B cell (primary cell): ENCODE results near the gene MLEC. TPM values are rescaled to one million over a fixed set of nuclear protein-coding genes. Genes with fewer than 3 reads are reported as not detected.

Source experiments
- ATAC-seq: fragments of 200-7000 bp; cut with Tn5 transposase; one replicate; pipeline ENCODE4 v1.10.0; 2021; ENCODE audit warnings: low read depth, mild to moderate bottlenecking, moderate number of reproducible peaks, moderate library complexity
- CTCF ChIA-PET: fragments of 350-600 bp; sonication (Branson Sonifier 250); formaldehyde crosslinking; loops from one replicate; lab custom pipeline; 2021; ENCODE audit warnings: antibody characterized with exemption, inconsistent platforms; lab: Charles Lee
- POLR2A ChIA-PET: fragments of 350-600 bp; sonication (Branson Sonifier 250); formaldehyde crosslinking; loops from one replicate; lab custom pipeline; 2021; ENCODE audit warnings: antibody characterized with exemption; lab: Charles Lee
- DNase-seq: peaks from one replicate; pipeline ENCODE4 v3.0.0; 2013
- H2AFZ ChIP-seq: 2 replicates; pipeline ENCODE4 v1.6.1; 2012; ENCODE audit warnings: mild to moderate bottlenecking, low read depth, low read length; ENCODE audit not compliant: insufficient read depth, poor library complexity, severe bottlenecking
- H3K27ac ChIP-seq, 2 donors: 1 replicate in 1 of 2; 2 replicates in 1 of 2; pipeline ENCODE4 v1.5.1; 2012 to 2013; ENCODE audit warnings: low read length in 2 of 2, mild to moderate bottlenecking in 2 of 2, moderate library complexity in 1 of 2
- H3K27me3 ChIP-seq, 4 experiments: fragments of 200-600 bp in 1 of 4; sonication (generic) in 1 of 4; replicated peaks in 1 of 4; 1 replicate in 2 of 4; 2 replicates in 2 of 4; pipeline versions ENCODE4 v1.6.1 to v1.7.0; 2013 to 2016; ENCODE audit warnings: low read length in 3 of 4, mild to moderate bottlenecking in 2 of 4, mixed read lengths in 1 of 4, moderate library complexity in 1 of 4; ENCODE audit not compliant: insufficient read depth in 4 of 4, control insufficient read depth in 3 of 4; ENCODE audit errors: control extremely low read depth in 1 of 4
- H3K36me3 ChIP-seq, 2 experiments: replicated peaks in 1 of 2; 1 replicate in 1 of 2; 2 replicates in 1 of 2; pipeline versions ENCODE4 v1.6.1 to v1.7.1; 2013; ENCODE audit warnings: low read length in 1 of 2; ENCODE audit not compliant: insufficient read depth in 2 of 2, control insufficient read depth in 1 of 2; ENCODE audit errors: control extremely low read depth in 1 of 2, extremely low read depth in 1 of 2
- H3K4me1 ChIP-seq, 2 donors: fragments of 200-600 bp in 1 of 2; sonication (generic) in 1 of 2; 1 replicate in 1 of 2; 2 replicates in 1 of 2; pipeline versions ENCODE4 v1.5.1 to v1.6.1; 2013 to 2017; ENCODE audit warnings: low read length in 2 of 2; ENCODE audit not compliant: control insufficient read depth in 2 of 2, insufficient read depth in 2 of 2
- H3K4me2 ChIP-seq: replicated peaks from 2 replicates; pipeline ENCODE3; 2012; ENCODE audit warnings: mild to moderate bottlenecking, low read depth, low read length; ENCODE audit not compliant: poor library complexity, severe bottlenecking
- H3K4me3 ChIP-seq, 5 experiments: fragments of 200-600 bp in 1 of 5; sonication (generic) in 1 of 5; 1 replicate in 3 of 5; 2 replicates in 2 of 5; pipeline versions ENCODE4 v1.5.1 to v1.7.0; 2011 to 2016; ENCODE audit warnings: low read length in 4 of 5, mild to moderate bottlenecking in 4 of 5, low read depth in 2 of 5, control low read depth in 1 of 5, moderate library complexity in 1 of 5; ENCODE audit not compliant: insufficient read depth in 1 of 5; ENCODE audit errors: control extremely low read depth in 1 of 5, extremely low read depth in 1 of 5
- H3K79me2 ChIP-seq: fragments of 200-600 bp; sonication (generic); one replicate; pipeline ENCODE4 v1.6.0; 2016; ENCODE audit warnings: low read length; ENCODE audit not compliant: control insufficient read depth, insufficient read depth
- H3K9ac ChIP-seq: fragments of 200-600 bp; sonication (generic); 2 replicates; pipeline ENCODE4 v1.6.1; 2017; ENCODE audit warnings: mild to moderate bottlenecking, low read length, moderate library complexity
- H3K9me3 ChIP-seq, 3 donors: one replicate each; pipeline versions ENCODE4 v1.6.1 to v1.7.1; 2013; ENCODE audit warnings: low read length in 2 of 3; ENCODE audit not compliant: control insufficient read depth in 2 of 3, insufficient read depth in 1 of 3; ENCODE audit errors: control extremely low read depth in 1 of 3
- H4K20me1 ChIP-seq: 2 replicates; pipeline ENCODE4 v1.6.0; 2012; ENCODE audit warnings: mild to moderate bottlenecking, low read length; ENCODE audit not compliant: insufficient read depth, control insufficient read depth, poor library complexity, severe bottlenecking
- H3K27ac Mint-ChIP-seq: one replicate; pipeline ENCODE4 v1.8.0; 2021; ENCODE audit warnings: mixed read lengths
- H3K27me3 Mint-ChIP-seq: one replicate; pipeline ENCODE4 v1.8.0; 2021; ENCODE audit warnings: mixed read lengths
- H3K4me1 Mint-ChIP-seq: one replicate; pipeline ENCODE4 v1.8.0; 2021; ENCODE audit warnings: mixed read lengths
- H3K4me3 Mint-ChIP-seq: one replicate; pipeline ENCODE4 v1.8.0; 2021; ENCODE audit warnings: mixed read lengths
- H3K9me3 Mint-ChIP-seq: one replicate; pipeline ENCODE4 v1.8.0; 2022; ENCODE audit warnings: mixed read lengths; ENCODE audit not compliant: insufficient read depth
- CTCF ChIP-seq: fragments of 200-600 bp; IDR thresholded peaks from one replicate; pipeline ENCODE4 v1.8.0; 2022; ENCODE audit warnings: antibody characterized with exemption, mild to moderate bottlenecking
- EZH2 ChIP-seq: IDR thresholded peaks from 2 replicates; pipeline ENCODE4 v1.6.1; 2012; ENCODE audit warnings: borderline replicate concordance, low read depth, mild to moderate bottlenecking, moderate library complexity, low read length; ENCODE audit not compliant: insufficient read depth, poor library complexity, severe bottlenecking
- WGBS: methylation state at CpG from one replicate; pipeline ENCODE4 v1.1.5; 2013; ENCODE audit warnings: missing lambda C conversion rate; ENCODE audit not compliant: insufficient coverage; 5-methylcytosine and 5-hydroxymethylcytosine counted together
- intact Hi-C: fragments of 100-400 bp; cut with micrococcal nuclease; formaldehyde crosslinking; loops from one replicate; pipeline ENCODE4 v1.10.0; 2022
- polyA plus RNA-seq: library from polyadenylated mRNA; depleted of rRNA; stranded (reverse); fragments of >200 nt; gene quantifications from 2 replicates; pipeline ENCODE4 v1.2.3, GENCODE V29; 2012
- total RNA-seq, 2 donors: library from RNA; stranded (reverse); fragments of 120-200 nt in 1 of 2; gene quantifications; 1 replicate in 1 of 2; 2 replicates in 1 of 2; pipeline versions ENCODE4 v1.2.3 to v1.2.4, GENCODE V29; 2013 to 2022

MLEC gene
- total and polyA plus RNA-seq, 2 donors (not counting 1 experiment from before 2014, with no cell fraction given) = 5.5 to 52.6 TPM

- Mint-ChIP-seq H3K4me3 (no peak overlapping the region), H3K27ac (no peak overlapping the region), H3K4me1 (peaks cover 8% of the 10 kb centered on the region), H3K9me3 (no peaks in the 10 kb centered on the region), H3K27me3 (no peaks in the 10 kb centered on the region)
- H3K4me2 ChIP-seq = no peak overlapping the region
- peaks cover 5 to 35% of the 10 kb centered on the region in 2 experiments for H3K36me3 ChIP-seq
- TF ChIP-seq EZH2 = no peak
- no peak for TF ChIP-seq CTCF
- ATAC-seq (no peak), DNase-seq (no peak)
- no peaks in the 10 kb centered on the region for H3K9me3 ChIP-seq
- intact Hi-C loops = no loop called here
- H4K20me1 ChIP-seq = no peaks in the 10 kb centered on the region
- POLR2A ChIA-PET = no interaction called here
- no peaks in the 10 kb centered on the region for H3K27me3 ChIP-seq
- H3K27ac ChIP-seq = no peak overlapping the region
- H3K9ac ChIP-seq = no peak overlapping the region
- peaks cover 5% of the 10 kb centered on the region for H3K79me2 ChIP-seq
- CTCF ChIA-PET = interaction anchor here (0.5 to 4.4 kb wide), 2 partner anchors 24 to 55 kb away, joined by 3 to 19 read pairs; no protein-coding TSS in a partner anchor
- peaks cover 3 to 5% of the 10 kb centered on the region in 2 donors for H3K4me1 ChIP-seq
- no peak overlapping the region for H3K4me3 ChIP-seq
- H2AFZ ChIP-seq = no peak overlapping the region
- 92% methylated on average over 4 of the region's 11 CpGs for WGBS
These were observed 16.5 kb downstream of the MLEC start for GRCh38 chr12:120703311-120703942.

- CTCF ChIA-PET = no interaction called here
- Histone ChIP-seq H3K9me3 (no peaks in the 10 kb centered on the region), H3K36me3 (peaks cover 5 to 18% of the 10 kb centered on the region in 2 experiments), H3K27me3 (no peaks in the 10 kb centered on the region), H3K27ac (no peak overlapping the region), H3K79me2 (peaks cover 9% of the 10 kb centered on the region), H3K4me1 (peaks cover 6 to 7% of the 10 kb centered on the region in 2 donors), H3K4me3 (no peak overlapping the region), H4K20me1 (no peaks in the 10 kb centered on the region), H3K9ac (no peak overlapping the region), H3K4me2 (no peak overlapping the region), H2AFZ (no peak overlapping the region)
- POLR2A ChIA-PET = no interaction called here
- intact Hi-C loops = no loop called here
- ATAC-seq (no peak), DNase-seq (no peak)
- Mint-ChIP-seq H3K9me3 (no peaks in the 10 kb centered on the region), H3K27me3 (no peaks in the 10 kb centered on the region), H3K27ac (no peak overlapping the region), H3K4me1 (peaks cover 5% of the 10 kb centered on the region), H3K4me3 (no peak overlapping the region)
- TF ChIP-seq EZH2 (no peak), CTCF (no peak)
- no CpG with 5 or more reads among the region's 1 CpG for WGBS
These were observed 18.7 kb downstream of the MLEC start for GRCh38 chr12:120705618-120706017.
